ENCODE measurements around the gene PAX8. TPM values are rescaled to one million over a fixed set of nuclear protein-coding genes. Genes with fewer than 3 reads are reported as not detected.
A peak's percentile ranks its signal among the peaks of the same experiment; 100 is the strongest.

The PAX8 gene
- total and polyA plus RNA-seq, 2 of the 13 experiments (the other 11 are each of a cell fraction or from before 2014, with no cell fraction given): 1.5 to 8.8 TPM

DNA sequence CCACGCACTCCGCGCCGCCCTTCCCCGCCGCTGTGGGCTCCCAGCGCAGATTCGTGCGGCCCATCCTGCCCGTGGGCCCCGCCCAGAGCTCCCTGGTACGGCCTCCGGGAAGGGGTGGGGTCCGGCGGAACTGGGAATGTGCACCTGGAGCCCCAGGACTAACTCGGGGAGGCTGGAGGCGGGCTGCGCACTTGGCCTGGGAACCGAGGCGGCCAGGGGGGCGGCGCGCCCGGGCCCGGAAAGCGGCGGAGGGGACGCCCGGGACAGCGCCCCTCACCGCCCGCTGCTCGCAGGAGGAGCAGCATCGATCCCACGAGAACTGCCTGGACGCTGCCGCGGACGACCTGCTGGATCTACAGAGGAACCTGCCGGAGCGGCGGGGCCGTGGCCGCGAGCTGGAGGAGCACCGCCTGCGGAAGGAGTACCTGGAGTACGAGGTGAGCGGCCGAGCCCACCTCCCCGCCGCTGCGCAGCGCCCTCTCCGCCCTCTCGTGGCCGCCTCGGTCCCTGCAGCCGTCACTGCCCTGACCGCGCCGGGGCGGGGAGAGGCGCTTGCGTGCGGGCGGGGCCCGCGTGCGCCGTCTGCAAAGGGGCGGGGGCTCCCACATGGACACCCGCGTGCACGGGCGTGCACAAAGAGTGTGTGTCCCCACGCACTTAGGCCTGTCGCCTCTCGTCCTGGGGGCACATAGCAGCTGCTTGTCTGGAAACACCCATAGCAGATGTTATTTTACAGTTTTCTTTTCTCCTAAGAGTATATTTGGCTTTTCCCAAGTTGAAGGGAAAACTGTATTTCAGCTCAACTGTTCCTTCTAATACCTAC is 79.7 kb downstream of the PAX8 start (continued):
- TF ChIP-seq, protein P1, sequence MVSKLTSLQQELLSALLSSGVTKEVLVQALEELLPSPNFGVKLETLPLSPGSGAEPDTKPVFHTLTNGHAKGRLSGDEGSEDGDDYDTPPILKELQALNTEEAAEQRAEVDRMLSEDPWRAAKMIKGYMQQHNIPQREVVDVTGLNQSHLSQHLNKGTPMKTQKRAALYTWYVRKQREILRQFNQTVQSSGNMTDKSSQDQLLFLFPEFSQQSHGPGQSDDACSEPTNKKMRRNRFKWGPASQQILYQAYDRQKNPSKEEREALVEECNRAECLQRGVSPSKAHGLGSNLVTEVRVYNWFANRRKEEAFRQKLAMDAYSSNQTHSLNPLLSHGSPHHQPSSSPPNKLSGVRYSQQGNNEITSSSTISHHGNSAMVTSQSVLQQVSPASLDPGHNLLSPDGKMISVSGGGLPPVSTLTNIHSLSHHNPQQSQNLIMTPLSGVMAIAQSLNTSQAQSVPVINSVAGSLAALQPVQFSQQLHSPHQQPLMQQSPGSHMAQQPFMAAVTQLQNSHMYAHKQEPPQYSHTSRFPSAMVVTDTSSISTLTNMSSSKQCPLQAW (CRISPR knock-in tag; IDR thresholded peaks at IDR 0.05): peak; percentile 45
- TF ChIP-seq CENPT (CRISPR knock-in tag; IDR thresholded peaks at IDR 0.05; ENCODE audit: low read depth): no peak
- TF ChIP-seq, protein P2, sequence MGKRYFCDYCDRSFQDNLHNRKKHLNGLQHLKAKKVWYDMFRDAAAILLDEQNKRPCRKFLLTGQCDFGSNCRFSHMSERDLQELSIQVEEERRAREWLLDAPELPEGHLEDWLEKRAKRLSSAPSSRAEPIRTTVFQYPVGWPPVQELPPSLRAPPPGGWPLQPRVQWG (CRISPR knock-in tag; IDR thresholded peaks at IDR 0.05; ENCODE audit: borderline replicate concordance, low read depth): no peak
- TF ChIP-seq ZNF326 (CRISPR knock-in tag; IDR thresholded peaks at IDR 0.05; ENCODE audit: borderline replicate concordance): no peak
- no peak for TF ChIP-seq HDAC6 (IDR thresholded peaks at IDR 0.05; ENCODE audit: low read depth, low read length)
- no peak; the same call in 1 of the 2 replicates for TF ChIP-seq AKAP8 (CRISPR knock-in tag; IDR thresholded peaks at IDR 0.05)
- TF ChIP-seq LCORL (IDR thresholded peaks at IDR 0.05): no peak
- TF ChIP-seq LCORL (CRISPR knock-in tag; IDR thresholded peaks at IDR 0.05): peak; percentile 89
- TF ChIP-seq, protein P3, sequence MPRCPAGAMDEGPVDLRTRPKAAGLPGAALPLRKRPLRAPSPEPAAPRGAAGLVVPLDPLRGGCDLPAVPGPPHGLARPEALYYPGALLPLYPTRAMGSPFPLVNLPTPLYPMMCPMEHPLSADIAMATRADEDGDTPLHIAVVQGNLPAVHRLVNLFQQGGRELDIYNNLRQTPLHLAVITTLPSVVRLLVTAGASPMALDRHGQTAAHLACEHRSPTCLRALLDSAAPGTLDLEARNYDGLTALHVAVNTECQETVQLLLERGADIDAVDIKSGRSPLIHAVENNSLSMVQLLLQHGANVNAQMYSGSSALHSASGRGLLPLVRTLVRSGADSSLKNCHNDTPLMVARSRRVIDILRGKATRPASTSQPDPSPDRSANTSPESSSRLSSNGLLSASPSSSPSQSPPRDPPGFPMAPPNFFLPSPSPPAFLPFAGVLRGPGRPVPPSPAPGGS (CRISPR knock-in tag; IDR thresholded peaks at IDR 0.05): peak; percentile 98
- TF ChIP-seq ZBTB3 (CRISPR knock-in tag; IDR thresholded peaks at IDR 0.05; ENCODE audit: borderline replicate concordance, low read depth): no peak; the same call in 1 of the 2 replicates
- TF ChIP-seq, protein P4, sequence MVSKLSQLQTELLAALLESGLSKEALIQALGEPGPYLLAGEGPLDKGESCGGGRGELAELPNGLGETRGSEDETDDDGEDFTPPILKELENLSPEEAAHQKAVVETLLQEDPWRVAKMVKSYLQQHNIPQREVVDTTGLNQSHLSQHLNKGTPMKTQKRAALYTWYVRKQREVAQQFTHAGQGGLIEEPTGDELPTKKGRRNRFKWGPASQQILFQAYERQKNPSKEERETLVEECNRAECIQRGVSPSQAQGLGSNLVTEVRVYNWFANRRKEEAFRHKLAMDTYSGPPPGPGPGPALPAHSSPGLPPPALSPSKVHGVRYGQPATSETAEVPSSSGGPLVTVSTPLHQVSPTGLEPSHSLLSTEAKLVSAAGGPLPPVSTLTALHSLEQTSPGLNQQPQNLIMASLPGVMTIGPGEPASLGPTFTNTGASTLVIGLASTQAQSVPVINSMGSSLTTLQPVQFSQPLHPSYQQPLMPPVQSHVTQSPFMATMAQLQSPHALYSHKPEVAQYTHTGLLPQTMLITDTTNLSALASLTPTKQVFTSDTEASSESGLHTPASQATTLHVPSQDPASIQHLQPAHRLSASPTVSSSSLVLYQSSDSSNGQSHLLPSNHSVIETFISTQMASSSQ (IDR thresholded peaks at IDR 0.05; ENCODE audit: low read depth): no peak
- TF ChIP-seq, protein P4 (CRISPR knock-in tag; IDR thresholded peaks at IDR 0.05; ENCODE audit: borderline replicate concordance): peak; percentile 84
- TF ChIP-seq MXD4 (CRISPR knock-in tag; IDR thresholded peaks at IDR 0.05): peak; percentile 45
- TF ChIP-seq MXI1 (IDR thresholded peaks at IDR 0.05; ENCODE audit: borderline replicate concordance, low read depth, low read length): peak; percentile 76; the same call in 2 of the 3 replicates
- TF ChIP-seq, protein P5, sequence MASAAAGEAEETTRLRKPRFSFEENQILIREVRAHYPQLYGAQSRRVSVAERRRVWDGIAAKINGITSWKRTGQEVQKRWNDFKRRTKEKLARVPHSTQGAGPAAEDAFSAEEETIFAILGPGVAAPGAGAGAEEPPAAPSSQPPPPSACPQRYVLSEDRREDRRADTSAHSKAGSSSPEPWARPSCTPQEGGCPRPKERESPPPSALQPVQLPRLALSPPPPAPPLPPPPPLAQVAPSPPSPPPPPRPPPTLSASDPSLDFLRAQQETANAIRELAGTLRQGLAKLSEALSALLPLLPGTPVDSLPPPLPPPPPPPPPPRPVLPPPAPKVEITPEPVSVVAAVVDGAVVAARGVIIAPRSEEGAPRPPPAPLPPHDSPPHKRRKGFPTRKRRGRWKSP (CRISPR knock-in tag; IDR thresholded peaks at IDR 0.05): peak; percentile 75
- no peak for TF ChIP-seq ZFP36 (IDR thresholded peaks at IDR 0.05; ENCODE audit: borderline replicate concordance, low read depth, low read length, partially characterized antibody)
- TF ChIP-seq CREM (IDR thresholded peaks at IDR 0.05): no peak
- TF ChIP-seq CREM (CRISPR knock-in tag; IDR thresholded peaks at IDR 0.05): no peak
- TF ChIP-seq ZNF263 (CRISPR knock-in tag; IDR thresholded peaks at IDR 0.05): peak; percentile 99
